OCI-LY1 (cell line): ENCODE measurements around the gene METTL26.

Experiments used
- CTCF ChIP-seq: fragments of 200-600 bp; sonication (generic), shearing (Covaris generic); IDR thresholded peaks from 2 replicates; pipeline ENCODE4 v1.5.1; 2017; ENCODE audit warnings: mild to moderate bottlenecking, antibody characterized with exemption, low read length, moderate library complexity, mixed read lengths
- EZH2 ChIP-seq: fragments of 200-600 bp; sonication (generic), shearing (Covaris generic); IDR thresholded peaks from 2 replicates; pipeline ENCODE4 v1.8.0; 2017; ENCODE audit warnings: borderline replicate concordance, mixed run types, mild to moderate bottlenecking, antibody characterized with exemption, low read length, moderate library complexity, mixed read lengths

- no peak for TF ChIP-seq CTCF
- no peak for TF ChIP-seq EZH2
Measured at GRCh38 chr16:588889-589657, 47.0 kb downstream of the METTL26 start.
